HepG2 (cell line): Measurements from ENCODE around the gene DCUN1D4. TPM values are rescaled to one million over a fixed set of nuclear protein-coding genes. Genes with fewer than 3 reads are reported as not detected.

Experiments
- ATF7-NPFF ChIP-seq: sonication (generic); formaldehyde crosslinking; IDR thresholded peaks from 2 replicates; pipeline ENCODE4 v1.8.1; 2023; ENCODE audit warnings: mild to moderate bottlenecking, low read depth, missing genetic modification reagents, moderate library complexity
- CC2D1A ChIP-seq: sonication (generic); formaldehyde crosslinking; IDR thresholded peaks from 2 replicates; pipeline ENCODE4 v1.8.1; 2023; ENCODE audit warnings: mild to moderate bottlenecking, missing genetic modification reagents
- KDM1A ChIP-seq: IDR thresholded peaks from 2 replicates; pipeline ENCODE4 v1.6.1; 2016; ENCODE audit warnings: missing compliant biosample characterization
- RARA ChIP-seq: IDR thresholded peaks from 2 replicates; pipeline ENCODE4 v1.6.1; 2016; ENCODE audit warnings: missing genetic modification reagents, missing compliant biosample characterization
- REL ChIP-seq: sonication (generic); formaldehyde crosslinking; conservative IDR thresholded peaks from 2 replicates; pipeline ENCODE4 v1.8.0; 2022; ENCODE audit warnings: mild to moderate bottlenecking, missing genetic modification reagents, moderate library complexity
- SOX13 ChIP-seq, 3 experiments: fragments of 450-650 bp in 1 of 3; sonication (generic) in 1 of 3; formaldehyde crosslinking in 1 of 3; IDR thresholded peaks in 2 of 3; conservative IDR thresholded peaks in 1 of 3; 2 replicates each; pipeline versions ENCODE4 v1.5.0 to v1.6.1; 2016 to 2020; ENCODE audit warnings: antibody characterized with exemption in 1 of 3, mild to moderate bottlenecking in 1 of 3, missing compliant biosample characterization in 1 of 3, missing genetic modification reagents in 1 of 3, moderate library complexity in 1 of 3
- TRIM24 ChIP-seq: sonication (generic); formaldehyde crosslinking; IDR thresholded peaks from 2 replicates; pipeline ENCODE4 v1.8.0; 2022; ENCODE audit warnings: mild to moderate bottlenecking, missing genetic modification reagents
- WIZ ChIP-seq: sonication (generic); formaldehyde crosslinking; IDR thresholded peaks from 2 replicates; pipeline ENCODE4 v1.5.1; 2020; ENCODE audit warnings: mild to moderate bottlenecking, missing genetic modification reagents
- XBP1 ChIP-seq: sonication (generic); formaldehyde crosslinking; IDR thresholded peaks from 2 replicates; pipeline ENCODE4 v1.5.0; 2020; ENCODE audit warnings: missing genetic modification reagents
- YEATS4 ChIP-seq: sonication (generic); formaldehyde crosslinking; IDR thresholded peaks from 2 replicates; pipeline ENCODE4 v1.4.0; 2020; ENCODE audit warnings: missing genetic modification reagents, borderline replicate concordance
- ZEB1 ChIP-seq: IDR thresholded peaks from 2 replicates; pipeline ENCODE4 v1.6.1; 2012; ENCODE audit warnings: mild to moderate bottlenecking, low read depth, inconsistent platforms; ENCODE audit not compliant: insufficient replicate concordance
- ZMYM3 ChIP-seq: sonication (generic); formaldehyde crosslinking; IDR thresholded peaks from 2 replicates; pipeline ENCODE4 v1.5.1; 2020; ENCODE audit warnings: mild to moderate bottlenecking, missing genetic modification reagents
- ZNF460 ChIP-seq: sonication (generic); formaldehyde crosslinking; IDR thresholded peaks from 2 replicates; pipeline ENCODE4 v1.5.1; 2020; ENCODE audit warnings: missing genetic modification reagents, mild to moderate bottlenecking, borderline replicate concordance
- ZSCAN12 ChIP-seq: sonication (generic); formaldehyde crosslinking; IDR thresholded peaks from 2 replicates; pipeline ENCODE4 v1.9.0; 2021; ENCODE audit warnings: mild to moderate bottlenecking, missing genetic modification reagents
- polyA plus RNA-seq, 8 experiments: library from polyadenylated mRNA; depleted of rRNA in 3 of 8; stranded (reverse) in 7 of 8; unstranded in 1 of 8; fragments of >200 nt; fragmentation: Illumina TruSeq in 4 of 8; extraction: Trizol in 4 of 8; gene quantifications; 2 replicates each; pipeline versions ENCODE4 v1.2.1 to v1.2.3, GENCODE V29; 2011 to 2016; ENCODE audit warnings: low read depth in 4 of 8, missing spikeins in 1 of 8, mixed read lengths in 1 of 8; ENCODE audit not compliant: insufficient read depth in 1 of 8
- total RNA-seq, 5 experiments: library from RNA; depleted of rRNA; stranded (reverse); fragments of >200 nt; fragmentation: Illumina TruSeq; extraction: Trizol; gene quantifications; 2 replicates each; pipeline ENCODE4 v1.2.3, GENCODE V29; 2016; ENCODE audit warnings: low read depth in 1 of 5
- TF ChIP-seq, protein P1 (sequence below): sonication (generic); formaldehyde crosslinking; IDR thresholded peaks from 2 replicates; pipeline ENCODE4 v1.4.0; 2020; ENCODE audit warnings: low read depth, missing genetic modification reagents
- TF ChIP-seq, protein P2 (sequence below): sonication (generic); formaldehyde crosslinking; IDR thresholded peaks from 2 replicates; pipeline ENCODE4 v1.4.0; 2020; ENCODE audit warnings: missing genetic modification reagents, borderline replicate concordance
- TF ChIP-seq, protein P3 (sequence below): sonication (generic); formaldehyde crosslinking; IDR thresholded peaks from 2 replicates; pipeline ENCODE4 v1.5.0; 2020; ENCODE audit warnings: missing genetic modification reagents, mild to moderate bottlenecking, borderline replicate concordance
- TF ChIP-seq, protein P4 (sequence below): sonication (generic); formaldehyde crosslinking; IDR thresholded peaks from 2 replicates; pipeline ENCODE4 v1.8.1; 2023; ENCODE audit warnings: mild to moderate bottlenecking, missing genetic modification reagents, borderline replicate concordance
- TF ChIP-seq, protein P5 (sequence below): sonication (generic); formaldehyde crosslinking; IDR thresholded peaks from 2 replicates; pipeline ENCODE4 v1.5.0; 2020; ENCODE audit warnings: missing genetic modification reagents

The DCUN1D4 gene
- total and polyA plus RNA-seq, 2 of the 13 experiments (the other 11 are each of a cell fraction or from before 2014, with no cell fraction given), result 27.9 to 44.4 TPM

DNA sequence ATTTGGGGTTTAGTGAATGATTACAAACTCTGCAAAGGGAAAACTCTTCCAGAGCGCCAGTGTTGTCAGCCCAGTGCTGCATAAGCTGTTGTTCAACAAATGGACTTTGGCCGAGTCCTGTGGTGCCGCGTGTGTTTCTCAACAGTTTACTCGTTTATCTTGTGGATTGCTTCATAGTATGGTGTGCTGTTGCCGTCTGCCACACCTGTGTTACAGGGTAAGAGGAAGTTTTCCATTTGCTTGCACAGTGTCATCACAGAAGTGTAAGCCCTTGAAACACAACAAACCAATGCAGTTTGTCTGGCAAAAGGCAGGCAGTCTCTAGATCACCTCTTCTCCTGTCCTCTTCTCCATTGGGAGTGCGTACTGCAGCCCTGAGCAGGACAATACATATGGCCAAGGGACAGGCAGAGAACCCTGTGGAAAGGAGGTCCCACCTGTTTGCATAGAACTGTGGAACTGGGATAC lies 66.3 kb downstream of the DCUN1D4 start (continued):
- TF ChIP-seq, protein P1, sequence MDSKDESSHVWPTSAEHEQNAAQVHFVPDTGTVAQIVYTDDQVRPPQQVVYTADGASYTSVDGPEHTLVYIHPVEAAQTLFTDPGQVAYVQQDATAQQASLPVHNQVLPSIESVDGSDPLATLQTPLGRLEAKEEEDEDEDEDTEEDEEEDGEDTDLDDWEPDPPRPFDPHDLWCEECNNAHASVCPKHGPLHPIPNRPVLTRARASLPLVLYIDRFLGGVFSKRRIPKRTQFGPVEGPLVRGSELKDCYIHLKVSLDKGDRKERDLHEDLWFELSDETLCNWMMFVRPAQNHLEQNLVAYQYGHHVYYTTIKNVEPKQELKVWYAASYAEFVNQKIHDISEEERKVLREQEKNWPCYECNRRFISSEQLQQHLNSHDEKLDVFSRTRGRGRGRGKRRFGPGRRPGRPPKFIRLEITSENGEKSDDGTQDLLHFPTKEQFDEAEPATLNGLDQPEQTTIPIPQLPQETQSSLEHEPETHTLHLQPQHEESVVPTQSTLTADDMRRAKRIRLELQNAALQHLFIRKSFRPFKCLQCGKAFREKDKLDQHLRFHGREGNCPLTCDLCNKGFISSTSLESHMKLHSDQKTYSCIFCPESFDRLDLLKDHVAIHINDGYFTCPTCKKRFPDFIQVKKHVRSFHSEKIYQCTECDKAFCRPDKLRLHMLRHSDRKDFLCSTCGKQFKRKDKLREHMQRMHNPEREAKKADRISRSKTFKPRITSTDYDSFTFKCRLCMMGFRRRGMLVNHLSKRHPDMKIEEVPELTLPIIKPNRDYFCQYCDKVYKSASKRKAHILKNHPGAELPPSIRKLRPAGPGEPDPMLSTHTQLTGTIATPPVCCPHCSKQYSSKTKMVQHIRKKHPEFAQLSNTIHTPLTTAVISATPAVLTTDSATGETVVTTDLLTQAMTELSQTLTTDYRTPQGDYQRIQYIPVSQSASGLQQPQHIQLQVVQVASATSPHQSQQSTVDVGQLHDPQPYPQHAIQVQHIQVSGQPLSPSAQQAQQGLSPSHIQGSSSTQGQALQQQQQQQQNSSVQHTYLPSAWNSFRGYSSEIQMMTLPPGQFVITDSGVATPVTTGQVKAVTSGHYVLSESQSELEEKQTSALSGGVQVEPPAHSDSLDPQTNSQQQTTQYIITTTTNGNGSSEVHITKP (CRISPR knock-in tag), result peak; percentile 83
- TF ChIP-seq KDM1A (CRISPR knock-in tag) (peak; percentile 83), ZMYM3 (CRISPR knock-in tag) (peak; percentile 89), TRIM24 (CRISPR knock-in tag) (peak; percentile 97), WIZ (peak; percentile 96), ZNF460 (peak; percentile 68; the same call in 1 of the 2 replicates), XBP1 (CRISPR knock-in tag) (peak; percentile 42; the same call in 1 of the 2 replicates), SOX13 (IDR thresholded peaks at IDR 0.05) (peak; percentile 84), SOX13 (CRISPR knock-in tag; conservative IDR thresholded peaks at IDR 0.05 in 1 of 2, IDR thresholded peaks at IDR 0.05 in 1 of 2) (peak in 1 of 2 experiments; percentile 97; a peak in 2 of 4 replicates), ZSCAN12 (peak; percentile 64; the same call in 1 of the 2 replicates), REL (CRISPR knock-in tag) (no peak), CC2D1A (CRISPR knock-in tag) (no peak), ATF7-NPFF (peak; percentile 62; the same call in 1 of the 2 replicates), RARA (CRISPR knock-in tag) (peak; percentile 80), ZEB1 (peak; percentile 90), YEATS4 (CRISPR knock-in tag) (peak; percentile 88)
- TF ChIP-seq, protein P2, sequence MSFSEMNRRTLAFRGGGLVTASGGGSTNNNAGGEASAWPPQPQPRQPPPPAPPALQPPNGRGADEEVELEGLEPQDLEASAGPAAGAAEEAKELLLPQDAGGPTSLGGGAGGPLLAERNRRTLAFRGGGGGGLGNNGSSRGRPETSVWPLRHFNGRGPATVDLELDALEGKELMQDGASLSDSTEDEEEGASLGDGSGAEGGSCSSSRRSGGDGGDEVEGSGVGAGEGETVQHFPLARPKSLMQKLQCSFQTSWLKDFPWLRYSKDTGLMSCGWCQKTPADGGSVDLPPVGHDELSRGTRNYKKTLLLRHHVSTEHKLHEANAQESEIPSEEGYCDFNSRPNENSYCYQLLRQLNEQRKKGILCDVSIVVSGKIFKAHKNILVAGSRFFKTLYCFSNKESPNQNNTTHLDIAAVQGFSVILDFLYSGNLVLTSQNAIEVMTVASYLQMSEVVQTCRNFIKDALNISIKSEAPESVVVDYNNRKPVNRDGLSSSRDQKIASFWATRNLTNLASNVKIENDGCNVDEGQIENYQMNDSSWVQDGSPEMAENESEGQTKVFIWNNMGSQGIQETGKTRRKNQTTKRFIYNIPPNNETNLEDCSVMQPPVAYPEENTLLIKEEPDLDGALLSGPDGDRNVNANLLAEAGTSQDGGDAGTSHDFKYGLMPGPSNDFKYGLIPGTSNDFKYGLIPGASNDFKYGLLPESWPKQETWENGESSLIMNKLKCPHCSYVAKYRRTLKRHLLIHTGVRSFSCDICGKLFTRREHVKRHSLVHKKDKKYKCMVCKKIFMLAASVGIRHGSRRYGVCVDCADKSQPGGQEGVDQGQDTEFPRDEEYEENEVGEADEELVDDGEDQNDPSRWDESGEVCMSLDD (CRISPR knock-in tag), result no peak; the same call in 1 of the 2 replicates
- TF ChIP-seq, protein P3, sequence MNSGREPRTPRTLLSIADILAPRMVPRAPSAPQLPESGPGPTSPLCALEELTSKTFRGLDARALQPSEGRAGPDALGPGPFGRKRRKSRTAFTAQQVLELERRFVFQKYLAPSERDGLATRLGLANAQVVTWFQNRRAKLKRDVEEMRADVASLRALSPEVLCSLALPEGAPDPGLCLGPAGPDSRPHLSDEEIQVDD (CRISPR knock-in tag), result 0 out of 2 replicates have a peak, but pooled peaks have one; percentile 47
- TF ChIP-seq, protein P4, sequence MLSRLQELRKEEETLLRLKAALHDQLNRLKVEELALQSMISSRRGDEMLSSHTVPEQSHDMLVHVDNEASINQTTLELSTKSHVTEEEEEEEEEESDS (CRISPR knock-in tag), result 0 out of 2 replicates have a peak, but pooled peaks have one; percentile 40
- TF ChIP-seq, protein P5, sequence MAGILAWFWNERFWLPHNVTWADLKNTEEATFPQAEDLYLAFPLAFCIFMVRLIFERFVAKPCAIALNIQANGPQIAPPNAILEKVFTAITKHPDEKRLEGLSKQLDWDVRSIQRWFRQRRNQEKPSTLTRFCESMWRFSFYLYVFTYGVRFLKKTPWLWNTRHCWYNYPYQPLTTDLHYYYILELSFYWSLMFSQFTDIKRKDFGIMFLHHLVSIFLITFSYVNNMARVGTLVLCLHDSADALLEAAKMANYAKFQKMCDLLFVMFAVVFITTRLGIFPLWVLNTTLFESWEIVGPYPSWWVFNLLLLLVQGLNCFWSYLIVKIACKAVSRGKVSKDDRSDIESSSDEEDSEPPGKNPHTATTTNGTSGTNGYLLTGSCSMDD (CRISPR knock-in tag), result no peak
